C4-2B (cell line): ENCODE measurements around the gene EHD1.

Experiments
- H3K27ac ChIP-seq: fragments of 450-650 bp; 2 replicates; pipeline ENCODE4 v1.5.1; 2017
- ZFX ChIP-seq: fragments of 450-650 bp; IDR thresholded peaks from 2 replicates; pipeline ENCODE4 v1.6.1; 2017
- TF ChIP-seq, protein P1 (sequence below): fragments of 450-650 bp; conservative IDR thresholded peaks from 2 replicates; pipeline ENCODE4 v1.5.1; 2017; ENCODE audit warnings: mild to moderate bottlenecking

EHD1 gene

DNA sequence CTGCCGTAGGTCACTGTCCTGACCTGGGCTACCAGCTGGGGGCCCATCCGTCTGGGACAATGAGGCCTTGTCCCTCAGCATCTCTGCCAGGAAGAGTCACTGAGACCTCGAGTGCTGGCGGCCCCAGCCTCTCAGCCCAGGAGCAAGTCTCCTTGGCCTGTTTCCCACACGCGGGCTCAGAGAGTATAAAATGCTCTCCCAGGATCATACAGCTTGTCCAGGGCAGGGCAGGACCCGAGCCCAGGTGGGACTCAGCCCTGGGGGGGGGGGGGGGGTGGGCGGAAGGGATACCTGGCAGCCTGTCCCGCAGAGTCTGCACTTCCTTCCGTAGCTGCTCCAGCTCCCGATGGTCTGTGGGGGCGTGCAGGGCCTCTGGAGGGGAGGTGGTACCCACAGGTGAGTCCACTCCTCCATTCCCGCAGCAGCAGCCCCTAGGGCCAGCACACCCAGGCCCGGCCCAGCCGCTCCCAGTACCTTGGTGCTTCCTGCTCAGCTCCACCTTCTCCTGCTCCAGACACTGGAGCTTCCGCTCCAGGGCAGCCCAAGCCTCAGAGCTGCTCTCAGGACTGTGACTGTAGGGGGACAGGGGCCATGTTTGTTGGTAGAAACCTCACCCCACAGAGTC is 41.9 kb downstream of the EHD1 start:
- no peak for TF ChIP-seq ZFX
- TF ChIP-seq, protein P1, sequence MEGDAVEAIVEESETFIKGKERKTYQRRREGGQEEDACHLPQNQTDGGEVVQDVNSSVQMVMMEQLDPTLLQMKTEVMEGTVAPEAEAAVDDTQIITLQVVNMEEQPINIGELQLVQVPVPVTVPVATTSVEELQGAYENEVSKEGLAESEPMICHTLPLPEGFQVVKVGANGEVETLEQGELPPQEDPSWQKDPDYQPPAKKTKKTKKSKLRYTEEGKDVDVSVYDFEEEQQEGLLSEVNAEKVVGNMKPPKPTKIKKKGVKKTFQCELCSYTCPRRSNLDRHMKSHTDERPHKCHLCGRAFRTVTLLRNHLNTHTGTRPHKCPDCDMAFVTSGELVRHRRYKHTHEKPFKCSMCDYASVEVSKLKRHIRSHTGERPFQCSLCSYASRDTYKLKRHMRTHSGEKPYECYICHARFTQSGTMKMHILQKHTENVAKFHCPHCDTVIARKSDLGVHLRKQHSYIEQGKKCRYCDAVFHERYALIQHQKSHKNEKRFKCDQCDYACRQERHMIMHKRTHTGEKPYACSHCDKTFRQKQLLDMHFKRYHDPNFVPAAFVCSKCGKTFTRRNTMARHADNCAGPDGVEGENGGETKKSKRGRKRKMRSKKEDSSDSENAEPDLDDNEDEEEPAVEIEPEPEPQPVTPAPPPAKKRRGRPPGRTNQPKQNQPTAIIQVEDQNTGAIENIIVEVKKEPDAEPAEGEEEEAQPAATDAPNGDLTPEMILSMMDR: no peak
- no peak overlapping the region for H3K27ac ChIP-seq

DNA sequence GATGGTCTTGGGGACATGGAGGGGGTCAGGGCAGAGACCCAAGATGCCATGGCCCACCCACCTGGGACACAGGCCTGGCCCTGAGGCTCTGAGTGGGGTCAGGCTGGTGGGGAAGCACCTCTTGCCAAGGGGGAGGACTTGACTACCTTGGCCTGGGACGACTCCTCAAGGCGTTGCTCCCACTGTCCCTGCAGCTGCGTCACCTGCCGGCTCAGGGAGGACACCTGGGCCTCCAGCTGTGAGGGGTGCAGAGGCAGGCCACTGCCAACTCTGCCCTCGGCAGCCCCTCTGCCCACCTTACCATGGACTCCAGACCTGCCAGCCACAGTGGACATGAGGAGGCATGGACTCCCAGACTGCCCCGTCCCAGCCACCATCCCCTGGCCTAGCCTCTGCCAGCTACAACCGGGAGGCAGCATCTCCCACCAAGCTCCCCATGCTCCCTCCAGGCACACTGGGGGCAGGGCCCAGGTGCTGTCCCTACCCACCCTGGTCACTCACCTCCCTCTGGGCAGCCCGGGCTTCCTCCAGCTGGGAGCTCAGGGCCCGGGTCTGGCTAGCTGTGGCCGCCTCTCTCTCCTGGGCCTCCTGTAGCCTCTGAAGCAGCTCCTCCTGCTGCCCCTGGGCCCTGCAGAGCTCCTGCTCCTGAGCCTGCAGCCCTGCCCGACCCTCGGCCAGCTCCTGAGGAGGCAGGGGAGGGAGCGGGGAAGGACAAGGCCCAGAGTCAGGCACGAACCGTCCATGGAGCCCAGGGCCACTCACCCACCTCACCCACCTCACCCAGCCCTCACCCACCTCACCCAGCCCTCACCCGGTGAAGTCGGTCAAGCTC is 42.6 kb downstream of the EHD1 start:
- no peak overlapping the region for H3K27ac ChIP-seq

DNA sequence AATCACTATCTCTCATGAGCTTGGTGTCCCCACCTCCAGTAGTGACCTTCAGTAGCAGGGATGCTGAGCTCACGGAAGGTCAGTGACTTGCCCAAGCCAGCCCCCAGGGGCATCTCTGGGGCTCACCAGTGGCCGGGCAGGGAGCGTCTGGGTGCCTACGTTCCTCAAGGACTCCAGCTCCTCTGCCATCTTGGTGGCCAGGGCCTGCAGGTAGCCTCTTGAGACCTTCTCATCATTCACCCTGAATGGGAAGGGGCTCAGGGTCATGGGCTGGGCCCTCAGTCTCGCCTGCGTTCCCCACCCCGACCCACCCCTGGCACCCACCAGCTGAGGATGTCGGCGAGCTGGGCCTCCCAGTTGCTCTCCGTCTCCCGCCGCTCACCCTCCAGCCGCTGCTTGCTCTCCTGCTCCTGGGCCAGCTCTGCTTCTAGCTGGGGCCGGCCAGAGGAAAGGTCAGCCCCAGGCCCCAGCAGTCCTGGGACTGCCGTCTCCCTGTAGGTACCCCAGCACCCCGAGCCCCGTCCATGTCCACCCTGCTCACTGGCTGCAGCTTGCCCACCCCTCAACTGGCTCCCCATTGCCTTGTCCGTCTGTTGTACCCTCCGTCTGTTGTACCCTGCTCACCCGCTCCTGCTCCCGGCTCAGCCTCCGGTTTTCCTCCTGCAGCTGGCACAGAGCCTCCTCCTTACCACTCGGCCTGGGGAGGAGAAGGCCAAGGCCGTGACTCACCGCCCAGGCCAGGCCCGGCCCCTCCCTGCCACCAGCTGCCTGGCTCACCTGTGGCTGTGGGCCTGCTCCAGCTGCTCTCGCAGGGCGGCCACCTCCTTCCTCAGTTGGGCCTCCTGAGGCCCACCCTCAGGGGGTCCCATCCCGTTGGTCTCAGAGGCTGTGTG is 43.5 kb downstream of the EHD1 start:
- TF ChIP-seq ZFX: no peak
- TF ChIP-seq, protein P1: no peak
- H3K27ac ChIP-seq: no peak overlapping the region

More for the DNA sequence above, 42.6 kb downstream of the EHD1 start:
- TF ChIP-seq, protein P1: no peak

DNA sequence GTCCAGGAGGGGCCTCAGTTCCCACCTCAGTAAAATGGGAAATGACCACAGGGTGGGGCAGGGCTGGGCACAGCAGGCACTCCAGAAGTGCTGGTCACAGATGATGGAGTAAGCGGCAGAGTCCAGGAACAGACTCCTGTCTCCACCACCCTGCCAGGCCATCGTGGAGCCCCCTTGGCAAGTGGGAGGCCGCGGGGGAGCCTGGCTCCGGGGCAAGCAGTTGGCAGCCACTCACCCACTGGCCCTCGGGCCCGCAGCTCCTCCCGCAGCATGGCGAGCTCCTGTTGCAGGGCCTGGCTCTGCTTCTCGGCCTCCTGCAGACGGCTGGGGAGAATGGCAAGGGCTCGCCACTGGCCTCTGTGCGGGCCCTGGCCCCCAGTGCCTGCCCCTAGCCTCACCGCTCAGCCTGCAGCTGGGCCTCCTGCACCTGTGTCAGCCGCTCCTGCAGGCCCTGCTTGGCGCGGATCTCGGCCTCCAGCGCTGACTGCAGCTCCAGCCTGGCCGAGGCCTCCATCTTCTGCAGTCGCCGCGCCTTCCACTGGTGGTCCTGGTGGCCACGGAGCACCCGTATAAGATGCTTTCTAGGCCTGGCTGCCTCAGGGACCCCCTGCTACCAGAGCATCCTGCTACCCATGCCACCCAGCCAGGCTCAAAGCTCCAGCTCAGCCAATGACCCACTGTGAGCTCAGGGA is 44.2 kb downstream of the EHD1 start:
- H3K27ac ChIP-seq: no peak overlapping the region
- TF ChIP-seq ZFX: no peak
- TF ChIP-seq, protein P1: no peak

DNA sequence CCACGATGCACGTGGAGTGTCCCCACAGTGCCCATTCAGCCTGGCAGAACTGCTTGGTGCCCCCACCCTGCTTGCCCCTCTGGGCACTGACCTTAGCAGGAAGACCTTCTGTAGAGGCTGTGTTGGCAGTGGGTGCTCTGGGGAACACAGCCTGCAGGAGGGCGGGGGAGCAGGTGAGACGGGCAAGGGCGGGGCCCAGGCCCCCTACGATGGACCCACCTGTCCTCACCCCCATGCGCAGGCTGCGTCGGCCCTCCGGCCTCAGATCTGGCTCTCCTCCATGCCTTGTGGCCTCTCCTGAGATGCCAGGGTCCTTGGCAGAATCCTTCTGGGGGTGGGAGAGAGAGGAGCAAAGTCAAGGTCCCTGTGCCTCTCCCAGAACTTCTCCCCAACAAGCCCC is 44.9 kb downstream of the EHD1 start:
- TF ChIP-seq, protein P1: no peak
- no peak for TF ChIP-seq ZFX
- H3K27ac ChIP-seq: no peak overlapping the region

DNA sequence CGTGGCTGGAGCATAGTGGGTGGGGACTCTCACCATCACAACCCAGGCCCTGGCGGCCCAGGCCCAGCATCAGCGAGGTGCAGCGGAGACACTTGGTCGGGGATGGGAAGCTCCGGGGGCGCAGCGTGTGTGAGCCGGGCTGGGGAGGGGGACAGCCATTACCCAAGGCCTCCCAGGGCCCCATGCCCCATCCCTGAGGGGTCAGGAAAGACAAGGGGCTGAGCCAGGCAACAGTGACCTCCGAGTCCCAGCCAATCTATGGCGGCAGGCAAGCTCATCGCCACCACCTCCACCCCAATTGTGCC is 45.3 kb downstream of the EHD1 start:
- H3K27ac ChIP-seq: no peak overlapping the region
- TF ChIP-seq, protein P1: no peak
- no peak for TF ChIP-seq ZFX
